HG02840 (cell line): ENCODE measurements around the gene BAG3.
"Not testable (repeated sequence)": the region's sequence is repeated elsewhere in the genome, so short reads cannot be mapped to it uniquely, and the experiment has no call there.

Experiments used
- ATAC-seq: cut with Tn5 transposase; IDR thresholded peaks from one replicate; pipeline ENCODE4 v1.9.1; 2021; ENCODE audit warnings: mild to moderate bottlenecking, moderate library complexity, moderate number of reproducible peaks; ENCODE audit not compliant: unreplicated experiment, low FRiP score

Gene BAG3

DNA sequence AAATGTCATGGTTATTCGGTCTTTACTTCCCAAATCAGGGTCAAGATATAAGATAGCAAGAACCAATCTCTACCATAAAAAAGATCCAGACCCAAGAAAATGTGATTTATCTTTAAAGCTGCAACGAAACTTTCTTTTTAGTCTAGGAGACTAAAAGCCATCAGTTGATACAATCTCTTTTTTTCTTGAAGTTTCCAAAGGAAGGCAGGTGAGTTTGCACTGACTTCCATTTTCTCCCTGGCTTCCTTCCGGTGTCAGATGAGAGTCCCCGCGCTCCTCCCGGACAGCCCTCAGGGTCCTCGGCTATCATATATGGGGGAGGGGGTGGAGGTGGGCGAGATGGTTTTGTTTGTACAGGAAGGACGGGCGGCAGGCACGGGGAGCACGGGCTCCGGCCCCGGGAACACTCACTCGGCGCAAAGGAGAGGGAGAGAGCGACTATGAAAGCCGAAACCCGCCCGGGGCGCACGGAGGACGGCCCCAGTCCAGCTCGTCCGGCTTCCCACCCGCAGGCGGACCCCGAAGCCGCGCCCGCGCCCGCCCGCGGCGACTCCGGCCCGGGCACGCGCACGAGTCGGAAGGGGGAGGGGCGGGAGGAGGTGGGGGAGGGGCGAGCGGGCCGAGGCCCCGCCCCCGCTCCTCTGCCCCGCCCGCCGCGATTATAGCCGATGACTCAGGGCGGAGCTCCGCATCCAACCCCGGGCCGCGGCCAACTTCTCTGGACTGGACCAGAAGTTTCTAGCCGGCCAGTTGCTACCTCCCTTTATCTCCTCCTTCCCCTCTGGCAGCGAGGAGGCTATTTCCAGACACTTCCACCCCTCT lies at the start of gene BAG3:
BAG3 (plus strand) TSS at position 689 of the 822 bp plus-strand sequence. CDS start 296 bp downstream, outside the sequence.
- no peak for ATAC-seq

- ATAC-seq, result no peak
Measured at GRCh38 chr10:119602241-119603095, 48.7 kb upstream of the BAG3 start.

GRCh38 chr10:119604468-119604867 lies 46.7 kb upstream of the BAG3 start:
- ATAC-seq, result no peak

DNA sequence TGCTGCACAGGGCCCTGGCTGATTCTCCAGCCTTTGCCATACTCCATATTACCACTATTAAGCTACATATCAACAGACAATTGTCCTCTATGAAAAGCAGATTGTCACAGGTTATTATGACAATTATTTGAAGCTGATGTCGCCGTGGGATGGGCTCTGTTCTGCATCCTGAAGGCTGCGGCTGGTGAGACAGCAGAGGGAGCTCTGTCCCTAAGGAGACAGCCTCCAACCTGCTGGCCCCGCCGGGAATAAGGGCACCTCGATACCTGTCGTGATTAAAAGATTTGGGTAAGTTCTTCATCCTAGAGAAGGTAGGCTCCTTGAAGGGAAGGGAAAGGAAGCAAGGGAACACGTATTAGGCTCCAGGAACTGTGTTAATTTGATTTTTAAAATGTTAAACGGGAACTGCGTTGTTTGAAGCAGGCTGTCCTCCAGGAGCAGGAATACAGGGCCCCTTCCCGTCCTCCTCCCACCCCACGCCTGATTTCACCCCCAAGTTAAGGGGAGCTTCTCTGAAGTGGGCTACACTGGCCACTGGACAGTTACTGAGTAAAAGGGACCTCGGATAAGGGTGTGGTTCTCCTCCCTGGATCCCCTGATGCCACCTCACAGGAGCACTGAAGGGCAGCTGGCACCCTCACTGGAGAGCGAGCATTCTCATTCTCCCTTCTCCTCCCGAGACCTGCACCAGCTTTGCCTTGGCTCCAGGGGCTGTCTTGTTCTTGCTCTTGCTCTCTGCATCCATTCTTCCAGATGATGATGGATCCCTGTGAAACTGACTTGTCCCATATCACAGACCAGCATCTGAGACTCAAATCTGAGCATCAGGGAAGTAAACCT lies 42.6 kb upstream of the BAG3 start:
- ATAC-seq, result no peak

DNA sequence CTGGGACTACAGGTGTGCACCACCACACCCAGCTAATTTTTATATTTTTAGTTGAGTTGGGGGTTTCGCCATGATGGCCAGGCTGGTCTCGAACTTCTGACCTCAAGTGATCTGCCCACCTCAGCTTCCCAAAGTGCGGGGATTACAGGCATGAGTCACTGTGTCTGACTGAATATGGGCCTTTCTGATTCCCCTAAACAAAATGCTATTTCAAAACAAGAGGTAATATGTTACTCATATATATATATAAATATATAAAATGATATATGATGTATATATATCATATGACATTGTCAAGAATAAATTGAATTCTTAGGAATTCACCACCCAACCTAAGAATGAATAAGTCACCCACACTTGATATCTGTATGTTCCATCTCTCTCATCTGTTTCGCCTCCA lies 41.7 kb upstream of the BAG3 start:
- no peak for ATAC-seq

DNA sequence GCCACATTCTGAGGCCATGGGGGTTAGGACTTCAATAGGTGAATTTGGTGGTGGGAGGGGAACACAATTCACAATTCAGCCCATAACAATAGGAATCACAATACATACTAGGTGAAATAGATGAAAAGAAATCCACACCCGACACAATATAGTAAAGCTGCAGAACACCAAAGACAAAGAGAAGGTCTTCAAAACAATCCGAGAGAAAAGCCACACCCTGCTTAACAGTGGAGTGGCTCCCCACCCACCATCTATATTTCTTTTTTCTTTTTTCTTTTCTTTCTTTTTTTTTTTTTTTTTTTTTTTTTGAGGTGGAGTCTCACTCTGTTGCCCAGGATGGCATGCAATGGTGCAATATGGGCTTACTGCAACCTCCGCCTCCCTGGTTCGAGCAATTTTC lies 39.7 kb upstream of the BAG3 start:
- no peak for ATAC-seq

GRCh38 chr10:119613741-119614140 lies 37.4 kb upstream of the BAG3 start:
- ATAC-seq, result no peak

GRCh38 chr10:119614686-119615085 lies 36.5 kb upstream of the BAG3 start:
- no peak for ATAC-seq

DNA sequence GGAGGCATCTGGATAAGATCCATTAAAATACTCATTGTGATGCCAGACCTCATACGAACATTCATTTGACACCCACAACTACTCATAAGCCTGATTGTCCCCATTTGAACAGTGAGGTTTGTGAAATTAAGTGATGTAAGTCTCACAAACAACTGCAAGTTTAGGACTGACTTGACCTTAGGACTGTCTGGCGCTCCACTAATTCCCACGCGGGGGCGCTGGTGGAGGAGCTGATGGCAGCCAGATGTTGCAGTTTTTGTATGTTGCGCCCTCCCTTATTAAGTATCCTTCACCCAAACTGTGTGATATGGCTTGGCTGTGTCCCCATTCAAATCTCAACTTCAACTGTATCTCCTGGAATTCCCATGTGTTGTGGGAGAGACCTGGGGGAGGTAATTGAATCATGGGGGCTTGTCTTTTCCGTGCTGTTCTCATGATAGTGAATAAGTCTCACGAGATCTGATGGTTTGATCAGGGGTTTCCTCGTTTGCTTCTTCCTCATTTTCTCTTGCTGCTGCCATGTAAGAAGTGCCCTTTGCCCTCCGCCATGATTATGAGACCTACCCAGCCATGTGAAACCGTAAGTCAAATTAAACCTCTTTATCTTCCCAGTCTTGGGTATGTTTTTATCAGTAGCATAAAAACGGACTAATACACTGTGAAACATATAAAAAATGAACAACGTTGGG lies 34.2 kb upstream of the BAG3 start:
- no peak for ATAC-seq

GRCh38 chr10:119619215-119619614 lies 32.0 kb upstream of the BAG3 start:
- no peak for ATAC-seq

DNA sequence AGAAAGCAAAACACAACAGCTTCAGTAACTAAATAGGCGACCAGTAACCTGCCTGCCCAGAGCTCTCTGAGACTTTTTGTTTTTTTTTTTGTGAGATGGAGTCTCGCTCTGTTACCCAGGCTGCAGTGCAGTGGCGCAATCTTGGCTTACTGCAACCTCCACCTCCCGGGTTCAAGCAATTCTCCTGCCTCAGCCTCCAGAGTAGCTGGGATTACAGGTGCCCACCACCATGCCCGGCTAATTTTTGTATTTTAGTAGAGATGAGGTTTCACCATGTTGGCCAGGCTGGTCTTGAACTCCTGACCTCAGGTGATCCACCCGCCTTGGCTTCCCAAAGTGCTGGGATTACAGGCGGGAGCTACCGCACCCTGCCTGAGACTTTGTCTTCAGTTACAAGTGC lies 31.4 kb upstream of the BAG3 start:
- not testable (repeated sequence) for ATAC-seq

DNA sequence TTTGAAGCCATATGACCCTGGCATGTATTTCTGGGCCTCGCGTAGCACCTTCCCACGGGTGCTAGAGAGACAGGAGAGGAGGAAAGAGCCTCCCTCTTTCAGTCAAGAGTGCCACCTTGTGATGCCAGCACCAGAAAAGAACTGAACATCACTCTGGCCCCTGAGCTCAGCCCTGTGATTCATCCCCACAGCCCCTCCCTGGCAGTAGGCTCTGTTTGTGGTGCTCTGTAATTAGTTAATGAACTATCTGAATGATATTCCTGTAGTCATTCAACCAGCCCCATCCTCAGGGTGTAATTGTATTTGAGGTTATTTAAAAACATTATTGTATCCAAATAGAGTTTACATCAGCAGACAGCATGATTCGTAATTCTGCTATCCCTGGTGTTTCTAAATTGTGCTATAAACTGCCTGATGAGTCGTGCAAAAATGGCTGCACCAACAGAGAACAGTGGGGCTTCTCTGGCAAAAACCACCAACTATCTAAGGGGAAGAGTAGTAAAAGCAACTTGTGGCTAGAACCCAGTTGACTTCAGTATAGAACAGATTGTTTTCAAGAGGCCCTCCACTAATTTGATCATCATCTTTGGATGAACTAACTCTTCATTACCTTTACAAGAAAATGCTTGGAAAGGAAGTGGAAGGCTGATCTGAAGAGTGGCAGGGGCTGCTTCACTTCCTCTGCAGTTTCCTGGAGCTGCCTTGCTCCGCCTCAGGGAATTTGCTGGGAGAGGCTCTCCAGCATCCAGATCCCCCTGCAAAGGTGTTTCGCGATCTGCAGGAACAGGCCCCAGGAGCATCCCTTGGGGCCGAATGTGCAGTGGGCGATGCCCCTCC lies 30.7 kb upstream of the BAG3 start:
- no peak for ATAC-seq

DNA sequence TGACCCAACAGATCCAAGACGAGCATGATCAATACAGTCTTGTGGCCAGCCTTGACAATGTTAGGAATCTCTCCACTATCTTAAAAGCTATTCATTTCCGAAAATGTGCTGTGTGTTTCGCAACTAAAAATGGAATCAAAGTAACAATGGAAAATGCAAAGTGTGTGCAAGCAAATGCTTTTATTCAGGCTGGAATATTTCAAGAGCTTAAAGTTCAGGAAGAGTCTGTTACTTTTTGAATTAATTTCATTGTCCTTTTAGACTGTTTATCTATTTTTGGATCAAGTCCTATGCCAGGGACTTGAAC lies 30.1 kb upstream of the BAG3 start:
- ATAC-seq, result no peak

GRCh38 chr10:119625570-119626280 lies 25.5 kb upstream of the BAG3 start:
- ATAC-seq, result no peak

GRCh38 chr10:119630300-119630699 lies 20.9 kb upstream of the BAG3 start:
- no peak for ATAC-seq

GRCh38 chr10:119633538-119634218 lies 17.5 kb upstream of the BAG3 start:
- no peak for ATAC-seq

- no peak for ATAC-seq
Measured at GRCh38 chr10:119634219-119634544, 17.0 kb upstream of the BAG3 start.

- ATAC-seq, result no peak
Measured at GRCh38 chr10:119637631-119638030, 13.5 kb upstream of the BAG3 start.
